Glutamatergic neuron (in vitro differentiated cells): Measurements from ENCODE around the gene TEX44. TPM values are rescaled to one million over a fixed set of nuclear protein-coding genes. Genes with fewer than 3 reads are reported as not detected.
"Not testable (repeated sequence)": the region's sequence is repeated elsewhere in the genome, so short reads cannot be mapped to it uniquely, and the experiment has no call there.

Experiments
- DNase-seq: peaks from one replicate; pipeline ENCODE4 v3.0.0; 2022
- H3K27ac Mint-ChIP-seq: one replicate; pipeline ENCODE4 v1.8.0; 2020; ENCODE audit warnings: mild to moderate bottlenecking, mixed read lengths, inconsistent platforms; ENCODE audit not compliant: unreplicated experiment
- H3K27me3 Mint-ChIP-seq: one replicate; pipeline ENCODE4 v1.8.0; 2020; ENCODE audit warnings: mild to moderate bottlenecking, moderate library complexity, mixed read lengths, inconsistent platforms; ENCODE audit not compliant: unreplicated experiment
- H3K36me3 Mint-ChIP-seq: one replicate; pipeline ENCODE4 v1.8.0; 2020; ENCODE audit warnings: mild to moderate bottlenecking, mixed read lengths, inconsistent platforms; ENCODE audit not compliant: unreplicated experiment
- H3K4me1 Mint-ChIP-seq: one replicate; pipeline ENCODE4 v1.8.0; 2020; ENCODE audit warnings: mild to moderate bottlenecking, low read depth, mixed read lengths, inconsistent platforms; ENCODE audit not compliant: unreplicated experiment
- H3K4me3 Mint-ChIP-seq: one replicate; pipeline ENCODE4 v1.8.0; 2020; ENCODE audit warnings: mild to moderate bottlenecking, mixed read lengths, inconsistent platforms; ENCODE audit not compliant: unreplicated experiment
- H3K9me3 Mint-ChIP-seq: one replicate; pipeline ENCODE4 v1.8.0; 2020; ENCODE audit warnings: mild to moderate bottlenecking, moderate library complexity, mixed read lengths, inconsistent platforms; ENCODE audit not compliant: unreplicated experiment
- total RNA-seq: library from RNA; stranded (reverse); fragmentation: NEBNext Ultra II Directional; extraction: Animal tissue kit (Norgen Biotek cat#: 25700); gene quantifications from one replicate; pipeline ENCODE4 v1.2.1, GENCODE V29; 2021; ENCODE audit not compliant: unreplicated experiment
- TF ChIP-seq, protein P1 (sequence below): fragments of 200-600 bp; sonication (generic); IDR thresholded peaks from one replicate; pipeline ENCODE4 v1.5.0; 2021; ENCODE audit not compliant: partially characterized antibody, unreplicated experiment

The TEX44 gene
- total RNA-seq, 1 donor from 2014 or later: not detected

DNA sequence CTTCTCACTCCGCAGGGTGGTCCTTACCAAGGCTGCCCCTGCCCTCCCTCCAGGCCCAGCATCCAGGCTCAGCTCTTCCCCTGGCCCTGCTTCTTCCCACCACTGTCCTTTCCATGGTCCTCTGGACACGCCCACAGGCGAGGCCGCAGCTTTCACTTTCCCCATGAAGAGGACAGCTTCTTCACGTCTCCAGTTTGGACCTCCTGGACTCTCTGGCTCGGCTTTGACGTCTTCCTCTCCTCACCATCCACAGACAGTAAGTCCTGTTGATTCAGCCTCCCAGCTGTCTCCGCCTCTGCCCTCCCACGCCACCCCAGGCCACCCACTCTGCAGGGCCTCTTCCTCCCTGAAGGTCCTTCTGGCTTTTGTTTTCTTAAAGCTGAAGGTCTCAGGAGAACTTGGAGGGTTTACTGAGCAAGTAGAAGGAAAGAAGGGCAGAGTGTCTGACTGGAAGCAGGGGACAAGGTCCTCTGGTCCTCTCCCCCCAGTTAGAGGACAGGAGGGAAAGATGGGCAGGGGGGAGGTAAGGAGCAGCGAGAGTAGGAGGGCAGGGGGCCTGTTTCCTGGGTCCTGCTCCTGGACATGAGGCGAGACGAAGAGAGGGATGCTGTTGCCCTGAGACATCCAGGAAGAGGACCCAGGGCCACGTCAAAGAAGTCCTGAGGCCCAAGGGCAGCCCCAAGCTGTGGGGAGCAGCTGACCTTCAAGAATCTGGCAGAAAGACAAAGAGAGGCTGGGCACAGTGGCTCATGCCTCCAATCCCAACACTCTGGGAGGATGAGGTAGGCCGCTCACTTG lies 37.7 kb upstream of the TEX44 start:
- Mint-ChIP-seq H3K27ac (no peak overlapping the region), H3K9me3 (peaks cover 10% of the 10 kb centered on the region), H3K27me3 (peaks cover 2% of the 10 kb centered on the region), H3K36me3 (peaks cover 17% of the 10 kb centered on the region), H3K4me1 (peaks cover 1% of the 10 kb centered on the region), H3K4me3 (no peak overlapping the region)
- TF ChIP-seq, protein P1, sequence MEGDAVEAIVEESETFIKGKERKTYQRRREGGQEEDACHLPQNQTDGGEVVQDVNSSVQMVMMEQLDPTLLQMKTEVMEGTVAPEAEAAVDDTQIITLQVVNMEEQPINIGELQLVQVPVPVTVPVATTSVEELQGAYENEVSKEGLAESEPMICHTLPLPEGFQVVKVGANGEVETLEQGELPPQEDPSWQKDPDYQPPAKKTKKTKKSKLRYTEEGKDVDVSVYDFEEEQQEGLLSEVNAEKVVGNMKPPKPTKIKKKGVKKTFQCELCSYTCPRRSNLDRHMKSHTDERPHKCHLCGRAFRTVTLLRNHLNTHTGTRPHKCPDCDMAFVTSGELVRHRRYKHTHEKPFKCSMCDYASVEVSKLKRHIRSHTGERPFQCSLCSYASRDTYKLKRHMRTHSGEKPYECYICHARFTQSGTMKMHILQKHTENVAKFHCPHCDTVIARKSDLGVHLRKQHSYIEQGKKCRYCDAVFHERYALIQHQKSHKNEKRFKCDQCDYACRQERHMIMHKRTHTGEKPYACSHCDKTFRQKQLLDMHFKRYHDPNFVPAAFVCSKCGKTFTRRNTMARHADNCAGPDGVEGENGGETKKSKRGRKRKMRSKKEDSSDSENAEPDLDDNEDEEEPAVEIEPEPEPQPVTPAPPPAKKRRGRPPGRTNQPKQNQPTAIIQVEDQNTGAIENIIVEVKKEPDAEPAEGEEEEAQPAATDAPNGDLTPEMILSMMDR: no peak
- DNase-seq: no peak

DNA sequence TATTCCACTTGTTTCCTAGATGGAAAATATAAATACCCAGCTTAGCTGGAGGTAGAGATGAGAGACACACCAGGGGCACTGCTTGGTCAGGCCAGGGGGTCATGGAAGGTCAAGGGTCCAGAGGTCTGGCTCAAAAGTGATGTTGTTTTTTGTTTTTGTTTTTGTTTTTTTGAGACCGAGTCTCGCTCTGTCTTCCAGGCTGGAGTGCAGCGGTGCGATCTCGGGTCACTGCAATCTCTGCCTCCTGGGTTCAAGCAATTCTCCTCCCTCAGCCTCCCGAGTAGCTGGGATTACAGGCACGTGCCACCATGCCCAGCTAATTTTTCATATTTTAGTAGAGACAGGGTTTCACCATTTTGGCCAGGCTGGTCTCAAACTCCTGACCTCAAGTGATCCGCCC lies 36.2 kb upstream of the TEX44 start:
- H3K4me1 Mint-ChIP-seq, H3K4me3 Mint-ChIP-seq, H3K9me3 Mint-ChIP-seq, DNase-seq, H3K27ac Mint-ChIP-seq, H3K27me3 Mint-ChIP-seq: not testable (repeated sequence)
- H3K36me3 Mint-ChIP-seq: peaks cover 14% of the 10 kb centered on the region

DNA sequence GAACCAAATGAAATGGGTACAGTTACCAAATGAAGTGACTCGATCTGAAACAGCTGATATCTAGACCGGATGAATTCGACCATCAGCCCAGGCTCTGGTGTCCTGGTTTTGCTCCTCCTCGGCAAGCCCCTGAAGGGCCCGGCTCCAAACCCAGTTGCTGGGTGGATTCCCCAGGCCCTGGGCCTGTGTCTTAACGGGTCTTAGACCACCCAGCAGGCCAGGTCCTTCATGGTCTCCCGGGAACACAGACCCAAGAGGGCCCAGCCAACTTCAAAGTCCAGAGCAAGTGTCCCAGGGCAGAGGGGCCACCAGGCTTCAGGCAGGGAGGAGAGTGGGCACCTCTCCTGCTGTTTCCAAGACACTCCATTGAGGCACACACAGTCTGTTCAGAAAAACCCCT lies 35.7 kb upstream of the TEX44 start:
- TF ChIP-seq, protein P1: no peak
- Mint-ChIP-seq H3K4me3 (no peak overlapping the region), H3K4me1 (peaks cover 1% of the 10 kb centered on the region), H3K9me3 (peaks cover 7% of the 10 kb centered on the region), H3K27me3 (peaks cover 2% of the 10 kb centered on the region), H3K27ac (no peak overlapping the region), H3K36me3 (peaks cover 14% of the 10 kb centered on the region)
- DNase-seq: no peak

DNA sequence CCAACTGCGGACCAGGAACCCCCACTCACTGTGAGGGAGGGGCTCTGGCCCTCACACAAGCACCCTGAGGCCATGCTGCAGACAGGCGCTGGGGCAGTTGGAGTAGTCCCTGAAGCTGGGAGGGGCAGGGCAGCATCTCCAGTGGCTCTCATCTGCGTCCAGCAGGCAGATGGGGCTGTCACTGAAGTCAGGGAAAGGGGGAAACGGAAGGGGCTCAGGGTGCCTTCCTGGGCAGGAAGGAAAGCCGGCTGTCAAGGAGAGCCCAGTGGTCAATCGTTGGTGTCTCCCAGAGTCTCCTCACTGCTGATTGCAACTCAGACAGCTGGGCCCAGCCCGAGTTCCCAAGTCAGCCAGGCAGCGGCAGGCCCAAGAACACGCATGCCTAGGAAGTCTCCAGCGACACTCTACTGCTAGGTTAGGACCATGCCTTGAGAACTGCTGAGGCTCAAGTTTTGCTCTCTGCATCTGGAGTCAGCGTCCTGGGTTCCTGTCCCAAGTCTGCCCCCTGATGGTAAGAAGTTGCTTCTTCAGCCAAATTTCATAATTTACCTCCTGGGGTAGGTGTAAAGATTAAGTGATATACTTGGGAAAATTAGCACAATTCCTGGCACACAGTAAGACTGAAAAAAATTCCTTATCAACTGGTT lies 35.0 kb upstream of the TEX44 start:
- Mint-ChIP-seq H3K4me3 (no peak overlapping the region), H3K9me3 (peaks cover 7% of the 10 kb centered on the region), H3K36me3 (peaks cover 12% of the 10 kb centered on the region), H3K27me3 (peaks cover 2% of the 10 kb centered on the region), H3K4me1 (peaks cover 1% of the 10 kb centered on the region), H3K27ac (no peak overlapping the region)
- peak; percentile 28 for DNase-seq
- TF ChIP-seq, protein P1: peak; percentile 75

DNA sequence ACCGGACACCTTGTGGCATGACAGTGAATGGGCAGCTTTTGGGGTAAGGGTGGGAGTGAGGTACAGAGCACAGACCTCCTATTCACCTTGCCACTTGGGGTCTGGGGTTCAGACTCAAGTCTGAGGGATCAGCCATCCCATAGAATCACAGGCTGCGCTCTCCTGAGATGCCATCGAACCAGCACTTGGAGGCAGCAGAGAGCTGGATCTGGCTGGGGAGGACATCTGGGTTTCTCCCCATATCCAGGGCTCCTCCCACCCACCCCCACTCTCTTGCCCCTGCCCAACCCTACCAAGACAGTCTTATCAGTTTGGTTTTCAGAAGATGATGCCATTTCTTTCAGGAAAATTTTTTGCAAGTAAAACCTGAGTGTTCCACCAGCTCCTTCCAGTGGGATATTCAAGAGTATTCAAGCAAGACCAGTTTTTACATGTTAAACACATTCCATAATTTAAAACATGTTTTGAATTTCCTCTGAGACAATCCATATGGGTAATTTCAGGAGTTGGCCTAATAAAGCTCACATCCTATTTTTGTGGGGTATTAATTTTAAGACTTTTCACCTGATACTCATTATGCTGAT lies 29.2 kb upstream of the TEX44 start:
- Mint-ChIP-seq H3K27ac (no peak overlapping the region), H3K36me3 (no peaks in the 10 kb centered on the region), H3K4me1 (no peaks in the 10 kb centered on the region), H3K9me3 (peaks cover 1% of the 10 kb centered on the region), H3K4me3 (no peak overlapping the region), H3K27me3 (peaks cover 3% of the 10 kb centered on the region)
- peak; percentile 60 for DNase-seq
- TF ChIP-seq, protein P1: peak; percentile 53
